ENCODE measurements around the gene FOXK2.
"Not testable (repeated sequence)": the region's sequence is repeated elsewhere in the genome, so short reads cannot be mapped to it uniquely, and the experiment has no call there.

Gene FOXK2

GRCh38 chr17:82534401-82534812, 14.9 kb downstream of the FOXK2 start:
- Histone ChIP-seq H2AFZ (ENCODE audit: low read depth) (no peak overlapping the region), H3K79me2 (ENCODE audit: insufficient read depth, low read depth) (peaks cover 100% of the 10 kb centered on the region), H3K36me3 (ENCODE audit: insufficient read depth) (no peaks in the 10 kb centered on the region), H3K4me1 (ENCODE audit: low read depth, poor library complexity, severe bottlenecking) (peaks cover 53% of the 10 kb centered on the region), H3K4me2 (no peak overlapping the region), H3K9ac (no peak overlapping the region), H3K27me3 (ENCODE audit: insufficient read depth, low read depth) (no peaks in the 10 kb centered on the region), H3K4me3 (IDR thresholded peaks at IDR 0.05; ENCODE audit: insufficient read depth, low read depth, low read length) (no peak overlapping the region), H3K27ac (no peak overlapping the region), H4K20me1 (ENCODE audit: insufficient read depth) (peaks cover 75% of the 10 kb centered on the region)
- no peak for TF ChIP-seq CTCF (conservative IDR thresholded peaks at IDR 0.05; ENCODE audit: low read depth, low read length)

- Histone ChIP-seq H3K4me3 (IDR thresholded peaks at IDR 0.05; ENCODE audit: insufficient read depth, low read depth, low read length) (no peak overlapping the region), H3K79me2 (ENCODE audit: insufficient read depth, low read depth) (peaks cover 100% of the 10 kb centered on the region), H3K27ac (no peak overlapping the region; the same call in 1 of the 2 replicates), H2AFZ (ENCODE audit: low read depth) (no peak overlapping the region), H3K4me1 (ENCODE audit: low read depth, poor library complexity, severe bottlenecking) (peaks cover 37% of the 10 kb centered on the region), H3K27me3 (ENCODE audit: insufficient read depth, low read depth) (no peaks in the 10 kb centered on the region), H3K4me2 (no peak overlapping the region), H4K20me1 (ENCODE audit: insufficient read depth) (peaks cover 75% of the 10 kb centered on the region), H3K9ac (no peak overlapping the region), H3K36me3 (ENCODE audit: insufficient read depth) (no peaks in the 10 kb centered on the region)
- no peak for TF ChIP-seq CTCF (conservative IDR thresholded peaks at IDR 0.05; ENCODE audit: low read depth, low read length)
These were observed 17.1 kb downstream of the FOXK2 start for GRCh38 chr17:82536512-82537201.

GRCh38 chr17:82537228-82537627, 17.7 kb downstream of the FOXK2 start:
- H3K36me3 ChIP-seq (ENCODE audit: insufficient read depth); H3K9ac ChIP-seq; H3K4me3 ChIP-seq (IDR thresholded peaks at IDR 0.05; ENCODE audit: insufficient read depth, low read depth, low read length); H3K27me3 ChIP-seq (ENCODE audit: insufficient read depth, low read depth); H3K27ac ChIP-seq; H3K4me2 ChIP-seq; H2AFZ ChIP-seq (ENCODE audit: low read depth): not testable (repeated sequence)
- Histone ChIP-seq H4K20me1 (ENCODE audit: insufficient read depth) (peaks cover 74% of the 10 kb centered on the region), H3K79me2 (ENCODE audit: insufficient read depth, low read depth) (peaks cover 100% of the 10 kb centered on the region), H3K4me1 (ENCODE audit: low read depth, poor library complexity, severe bottlenecking) (peaks cover 37% of the 10 kb centered on the region)

GRCh38 chr17:82539076-82539475, 19.5 kb downstream of the FOXK2 start:
- not testable (repeated sequence) for H3K27me3 ChIP-seq (ENCODE audit: insufficient read depth, low read depth); H3K4me3 ChIP-seq (IDR thresholded peaks at IDR 0.05; ENCODE audit: insufficient read depth, low read depth, low read length); H3K36me3 ChIP-seq (ENCODE audit: insufficient read depth); H2AFZ ChIP-seq (ENCODE audit: low read depth); H3K4me2 ChIP-seq; H3K27ac ChIP-seq; H3K9ac ChIP-seq
- H3K4me1 ChIP-seq (ENCODE audit: low read depth, poor library complexity, severe bottlenecking) = peaks cover 25% of the 10 kb centered on the region
- H4K20me1 ChIP-seq (ENCODE audit: insufficient read depth) = peaks cover 70% of the 10 kb centered on the region
- H3K79me2 ChIP-seq (ENCODE audit: insufficient read depth, low read depth) = peaks cover 99% of the 10 kb centered on the region

- Histone ChIP-seq H4K20me1 (ENCODE audit: insufficient read depth) (peaks cover 57% of the 10 kb centered on the region), H3K27me3 (ENCODE audit: insufficient read depth, low read depth) (no peaks in the 10 kb centered on the region), H3K27ac (no peak overlapping the region), H3K79me2 (ENCODE audit: insufficient read depth, low read depth) (peaks cover 98% of the 10 kb centered on the region), H2AFZ (ENCODE audit: low read depth) (no peak overlapping the region), H3K9ac (no peak overlapping the region), H3K4me2 (no peak overlapping the region), H3K36me3 (ENCODE audit: insufficient read depth) (no peaks in the 10 kb centered on the region), H3K4me1 (ENCODE audit: low read depth, poor library complexity, severe bottlenecking) (peaks cover 4% of the 10 kb centered on the region), H3K4me3 (IDR thresholded peaks at IDR 0.05; ENCODE audit: insufficient read depth, low read depth, low read length) (no peak overlapping the region)
- TF ChIP-seq CTCF (conservative IDR thresholded peaks at IDR 0.05; ENCODE audit: low read depth, low read length) = no peak
These were observed 22.9 kb downstream of the FOXK2 start for GRCh38 chr17:82542439-82542838.

Measured in KMS-11 (cell line).